GM23338 (cell line): ENCODE data around the gene C9orf85. TPM values are rescaled to one million over a fixed set of nuclear protein-coding genes. Genes with fewer than 3 reads are reported as not detected.

Experiments used
- ATAC-seq: fragments of 200-7000 bp; cut with Tn5 transposase; 3 replicates; pipeline ENCODE4 v1.9.1; 2020
- DNase-seq: peaks from one replicate; pipeline ENCODE4 v3.0.0-alpha.2; 2015; ENCODE audit warnings: low spot score
- H2AFZ ChIP-seq: fragments of 200-600 bp; sonication (generic); 2 replicates; pipeline ENCODE4 v1.8.0; 2016; ENCODE audit warnings: antibody characterized with exemption, mild to moderate bottlenecking, moderate library complexity
- H3F3A ChIP-seq: fragments of 200-600 bp; sonication (generic); replicated peaks from 2 replicates; pipeline ENCODE4 v1.8.0; 2017; ENCODE audit warnings: antibody characterized with exemption, mixed run types, low read depth
- H3K27ac ChIP-seq: fragments of 200-600 bp; sonication (generic); 2 replicates; pipeline ENCODE4 v1.6.1; 2016; ENCODE audit warnings: low read depth
- H3K27me3 ChIP-seq: fragments of 200-600 bp; sonication (generic); 2 replicates; pipeline ENCODE4 v1.8.0; 2016; ENCODE audit warnings: mild to moderate bottlenecking, mixed run types, moderate library complexity; ENCODE audit not compliant: insufficient read depth
- H3K36me3 ChIP-seq: fragments of 200-600 bp; sonication (generic); 2 replicates; pipeline ENCODE4 v1.8.0; 2016; ENCODE audit warnings: mild to moderate bottlenecking; ENCODE audit not compliant: insufficient read depth
- H3K4me1 ChIP-seq: fragments of 200-600 bp; sonication (generic); 2 replicates; pipeline ENCODE4 v1.8.0; 2016; ENCODE audit warnings: mild to moderate bottlenecking, moderate library complexity; ENCODE audit not compliant: insufficient read depth
- H3K4me2 ChIP-seq: fragments of 200-600 bp; sonication (generic); 2 replicates; pipeline ENCODE4 v1.7.1; 2017; ENCODE audit warnings: mixed run types
- H3K4me3 ChIP-seq: fragments of 200-600 bp; sonication (generic); 2 replicates; pipeline ENCODE4 v1.6.1; 2016; ENCODE audit warnings: mixed run types
- H3K79me2 ChIP-seq: fragments of 200-600 bp; sonication (generic); replicated peaks from 2 replicates; pipeline ENCODE4 v1.8.0; 2017; ENCODE audit warnings: mild to moderate bottlenecking; ENCODE audit not compliant: insufficient read depth
- H3K9me2 ChIP-seq: fragments of 200-600 bp; sonication (generic); 2 replicates; pipeline ENCODE4 v1.8.0; 2017; ENCODE audit not compliant: insufficient read depth
- H4K20me1 ChIP-seq: fragments of 200-600 bp; sonication (generic); replicated peaks from 2 replicates; pipeline ENCODE4 v1.8.0; 2017; ENCODE audit warnings: mild to moderate bottlenecking; ENCODE audit not compliant: insufficient read depth
- H3K27ac Mint-ChIP-seq: 2 replicates; pipeline ENCODE4 v1.8.0; 2020; ENCODE audit warnings: inconsistent platforms, mild to moderate bottlenecking, moderate library complexity, mixed read lengths
- H3K27me3 Mint-ChIP-seq: 3 replicates; pipeline ENCODE4 v1.8.0; 2022; ENCODE audit warnings: low read depth, mild to moderate bottlenecking, moderate library complexity, mixed read lengths, inconsistent platforms; ENCODE audit not compliant: insufficient read depth, poor library complexity
- H3K36me3 Mint-ChIP-seq: 3 replicates; pipeline ENCODE4 v1.8.0; 2021; ENCODE audit warnings: low read depth, mild to moderate bottlenecking, inconsistent platforms, moderate library complexity, mixed read lengths
- H3K4me1 Mint-ChIP-seq: 3 replicates; pipeline ENCODE4 v1.8.0; 2020; ENCODE audit warnings: mild to moderate bottlenecking, inconsistent platforms, mixed read lengths
- H3K4me3 Mint-ChIP-seq: 3 replicates; pipeline ENCODE4 v1.8.0; 2021; ENCODE audit warnings: moderate library complexity, mild to moderate bottlenecking, inconsistent platforms, mixed read lengths
- H3K9me3 Mint-ChIP-seq: 3 replicates; pipeline ENCODE4 v1.8.0; 2020; ENCODE audit warnings: moderate library complexity, mild to moderate bottlenecking, inconsistent platforms, mixed read lengths
- CREB1 ChIP-seq: fragments of 250-450 bp; sonication (Bioruptor Pico); IDR thresholded peaks from 2 replicates; pipeline ENCODE4 v1.5.0; 2020; ENCODE audit warnings: low read depth, mild to moderate bottlenecking, moderate library complexity
- CTCF ChIP-seq, 2 experiments: fragments of 200-600 bp in 1 of 2; sonication (generic) in 1 of 2; conservative IDR thresholded peaks; 2 replicates each; pipeline versions ENCODE4 v1.5.1 to v1.6.1; 2016 to 2017; ENCODE audit warnings: antibody characterized with exemption in 2 of 2, low read depth in 2 of 2, mild to moderate bottlenecking in 2 of 2, moderate library complexity in 1 of 2
- EZH2 ChIP-seq: fragments of 200-600 bp; sonication (generic); IDR thresholded peaks from one replicate; pipeline ENCODE4 v1.8.0; 2017; ENCODE audit warnings: antibody characterized with exemption, mild to moderate bottlenecking, low read depth; ENCODE audit not compliant: unreplicated experiment
- STAT1 ChIP-seq: IDR thresholded peaks from one replicate; pipeline ENCODE4 v1.6.1; 2016; ENCODE audit warnings: antibody characterized with exemption; ENCODE audit not compliant: unreplicated experiment
- polyA plus RNA-seq: library from polyadenylated mRNA; unstranded; fragments of >200 nt; fragmentation: Nextera tagmentation; extraction: Ambion mirVana; gene quantifications from 2 replicates; pipeline ENCODE4 v1.2.1, GENCODE V29; 2016
- total RNA-seq: library from RNA; depleted of rRNA; stranded (reverse); fragments of >200 nt; shearing (Covaris generic); gene quantifications from 2 replicates; pipeline ENCODE4 v1.2.3, GENCODE V29; 2014
- TF ChIP-seq, protein P1 (sequence below): fragments of 250-450 bp; sonication (Bioruptor Pico); IDR thresholded peaks from 2 replicates; pipeline ENCODE4 v1.5.0; 2020; ENCODE audit warnings: mild to moderate bottlenecking, moderate library complexity
- TF ChIP-seq, protein P2 (sequence below): IDR thresholded peaks from 2 replicates; pipeline ENCODE4 v1.6.1; 2016; ENCODE audit warnings: antibody characterized with exemption

C9orf85 gene
- total and polyA plus RNA-seq, 2 experiments from 2014 or later = 10.3 to 20.8 TPM

DNA sequence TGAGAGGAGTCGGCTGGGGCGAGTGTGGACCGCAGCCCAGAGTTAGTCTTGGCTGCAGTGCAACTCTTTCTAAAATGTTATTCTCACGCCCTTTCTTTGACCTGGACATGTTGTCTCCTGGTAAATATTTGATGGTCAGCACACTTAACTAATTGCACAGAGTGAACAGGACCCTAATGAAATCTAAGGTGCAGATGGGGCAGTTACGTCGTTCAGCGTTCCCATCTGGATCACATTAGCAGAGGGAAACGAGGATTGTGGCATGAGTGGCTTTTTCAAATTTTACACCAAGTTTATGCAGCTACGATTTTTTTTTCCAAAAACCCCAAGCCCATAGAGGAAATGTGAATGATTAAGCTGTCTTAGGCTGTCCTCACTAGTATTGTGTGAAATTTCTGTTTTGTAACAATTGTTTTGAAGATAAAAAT is 483 bp downstream of the C9orf85 start (continued):
- TF ChIP-seq, protein P1, sequence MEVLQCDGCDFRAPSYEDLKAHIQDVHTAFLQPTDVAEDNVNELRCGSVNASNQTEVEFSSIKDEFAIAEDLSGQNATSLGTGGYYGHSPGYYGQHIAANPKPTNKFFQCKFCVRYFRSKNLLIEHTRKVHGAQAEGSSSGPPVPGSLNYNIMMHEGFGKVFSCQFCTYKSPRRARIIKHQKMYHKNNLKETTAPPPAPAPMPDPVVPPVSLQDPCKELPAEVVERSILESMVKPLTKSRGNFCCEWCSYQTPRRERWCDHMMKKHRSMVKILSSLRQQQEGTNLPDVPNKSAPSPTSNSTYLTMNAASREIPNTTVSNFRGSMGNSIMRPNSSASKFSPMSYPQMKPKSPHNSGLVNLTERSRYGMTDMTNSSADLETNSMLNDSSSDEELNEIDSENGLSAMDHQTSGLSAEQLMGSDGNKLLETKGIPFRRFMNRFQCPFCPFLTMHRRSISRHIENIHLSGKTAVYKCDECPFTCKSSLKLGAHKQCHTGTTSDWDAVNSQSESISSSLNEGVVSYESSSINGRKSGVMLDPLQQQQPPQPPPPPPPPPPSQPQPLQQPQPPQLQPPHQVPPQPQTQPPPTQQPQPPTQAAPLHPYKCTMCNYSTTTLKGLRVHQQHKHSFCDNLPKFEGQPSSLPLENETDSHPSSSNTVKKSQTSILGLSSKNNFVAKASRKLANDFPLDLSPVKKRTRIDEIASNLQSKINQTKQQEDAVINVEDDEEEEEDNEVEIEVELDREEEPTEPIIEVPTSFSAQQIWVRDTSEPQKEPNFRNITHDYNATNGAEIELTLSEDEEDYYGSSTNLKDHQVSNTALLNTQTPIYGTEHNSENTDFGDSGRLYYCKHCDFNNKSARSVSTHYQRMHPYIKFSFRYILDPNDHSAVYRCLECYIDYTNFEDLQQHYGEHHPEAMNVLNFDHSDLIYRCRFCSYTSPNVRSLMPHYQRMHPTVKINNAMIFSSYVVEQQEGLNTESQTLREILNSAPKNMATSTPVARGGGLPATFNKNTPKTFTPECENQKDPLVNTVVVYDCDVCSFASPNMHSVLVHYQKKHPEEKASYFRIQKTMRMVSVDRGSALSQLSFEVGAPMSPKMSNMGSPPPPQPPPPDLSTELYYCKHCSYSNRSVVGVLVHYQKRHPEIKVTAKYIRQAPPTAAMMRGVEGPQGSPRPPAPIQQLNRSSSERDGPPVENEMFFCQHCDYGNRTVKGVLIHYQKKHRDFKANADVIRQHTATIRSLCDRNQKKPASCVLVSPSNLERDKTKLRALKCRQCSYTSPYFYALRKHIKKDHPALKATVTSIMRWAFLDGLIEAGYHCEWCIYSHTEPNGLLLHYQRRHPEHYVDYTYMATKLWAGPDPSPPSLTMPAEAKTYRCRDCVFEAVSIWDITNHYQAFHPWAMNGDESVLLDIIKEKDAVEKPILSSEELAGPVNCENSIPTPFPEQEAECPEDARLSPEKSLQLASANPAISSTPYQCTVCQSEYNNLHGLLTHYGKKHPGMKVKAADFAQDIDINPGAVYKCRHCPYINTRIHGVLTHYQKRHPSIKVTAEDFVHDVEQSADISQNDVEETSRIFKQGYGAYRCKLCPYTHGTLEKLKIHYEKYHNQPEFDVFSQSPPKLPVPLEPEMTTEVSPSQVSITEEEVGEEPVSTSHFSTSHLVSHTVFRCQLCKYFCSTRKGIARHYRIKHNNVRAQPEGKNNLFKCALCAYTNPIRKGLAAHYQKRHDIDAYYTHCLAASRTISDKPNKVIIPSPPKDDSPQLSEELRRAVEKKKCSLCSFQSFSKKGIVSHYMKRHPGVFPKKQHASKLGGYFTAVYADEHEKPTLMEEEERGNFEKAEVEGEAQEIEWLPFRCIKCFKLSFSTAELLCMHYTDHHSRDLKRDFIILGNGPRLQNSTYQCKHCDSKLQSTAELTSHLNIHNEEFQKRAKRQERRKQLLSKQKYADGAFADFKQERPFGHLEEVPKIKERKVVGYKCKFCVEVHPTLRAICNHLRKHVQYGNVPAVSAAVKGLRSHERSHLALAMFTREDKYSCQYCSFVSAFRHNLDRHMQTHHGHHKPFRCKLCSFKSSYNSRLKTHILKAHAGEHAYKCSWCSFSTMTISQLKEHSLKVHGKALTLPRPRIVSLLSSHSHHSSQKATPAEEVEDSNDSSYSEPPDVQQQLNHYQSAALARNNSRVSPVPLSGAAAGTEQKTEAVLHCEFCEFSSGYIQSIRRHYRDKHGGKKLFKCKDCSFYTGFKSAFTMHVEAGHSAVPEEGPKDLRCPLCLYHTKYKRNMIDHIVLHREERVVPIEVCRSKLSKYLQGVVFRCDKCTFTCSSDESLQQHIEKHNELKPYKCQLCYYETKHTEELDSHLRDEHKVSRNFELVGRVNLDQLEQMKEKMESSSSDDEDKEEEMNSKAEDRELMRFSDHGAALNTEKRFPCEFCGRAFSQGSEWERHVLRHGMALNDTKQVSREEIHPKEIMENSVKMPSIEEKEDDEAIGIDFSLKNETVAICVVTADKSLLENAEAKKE (CRISPR knock-in tag) = no peak
- TF ChIP-seq CREB1 (CRISPR knock-in tag) = no peak

DNA sequence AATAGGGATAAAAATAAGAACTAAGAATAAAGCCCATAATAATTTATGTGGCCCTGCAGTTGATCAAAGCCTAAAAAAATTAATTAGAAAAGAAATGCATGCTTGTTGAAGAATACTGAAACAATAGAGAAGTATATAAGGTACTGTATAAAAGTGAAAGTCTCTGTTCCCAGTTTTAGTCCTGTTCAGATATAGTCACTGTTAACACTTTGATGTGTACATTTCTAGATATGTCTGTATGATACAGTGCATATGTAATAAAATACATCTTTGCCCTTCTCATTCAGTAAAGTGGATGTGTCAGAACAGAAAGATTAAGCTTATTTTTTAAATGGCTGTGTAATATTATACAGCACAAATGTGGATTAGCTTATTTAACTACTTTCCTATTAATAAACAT is 4.1 kb downstream of the C9orf85 start:
- H3K4me3 Mint-ChIP-seq = no peak overlapping the region
- TF ChIP-seq EZH2 (no peak), CTCF (conservative IDR thresholded peaks at IDR 0.05; ENCODE audit: low read depth in 2 of 2) (no peak), STAT1 (no peak)
- TF ChIP-seq, protein P2, sequence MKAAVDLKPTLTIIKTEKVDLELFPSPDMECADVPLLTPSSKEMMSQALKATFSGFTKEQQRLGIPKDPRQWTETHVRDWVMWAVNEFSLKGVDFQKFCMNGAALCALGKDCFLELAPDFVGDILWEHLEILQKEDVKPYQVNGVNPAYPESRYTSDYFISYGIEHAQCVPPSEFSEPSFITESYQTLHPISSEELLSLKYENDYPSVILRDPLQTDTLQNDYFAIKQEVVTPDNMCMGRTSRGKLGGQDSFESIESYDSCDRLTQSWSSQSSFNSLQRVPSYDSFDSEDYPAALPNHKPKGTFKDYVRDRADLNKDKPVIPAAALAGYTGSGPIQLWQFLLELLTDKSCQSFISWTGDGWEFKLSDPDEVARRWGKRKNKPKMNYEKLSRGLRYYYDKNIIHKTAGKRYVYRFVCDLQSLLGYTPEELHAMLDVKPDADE = no peak
- TF ChIP-seq, protein P1 (CRISPR knock-in tag) = no peak

More for the DNA sequence above, 4.1 kb downstream of the C9orf85 start:
- H3K27ac Mint-ChIP-seq = no peak overlapping the region
- Histone ChIP-seq H3K4me1 (peaks cover 34% of the 10 kb centered on the region), H3K9me2 (0 out of 2 replicates have a peak, but pooled peaks cover 3% of the 10 kb centered on the region), H3K4me3 (no peak overlapping the region), H3K27ac (no peak overlapping the region), H3K27me3 (no peaks in the 10 kb centered on the region), H2AFZ (no peak overlapping the region), H3K36me3 (peaks cover 4% of the 10 kb centered on the region; the same call in 1 of the 2 replicates), H4K20me1 (0 out of 2 replicates have a peak, but pooled peaks cover 3% of the 10 kb centered on the region), H3K4me2 (no peak overlapping the region), H3K79me2 (peaks cover 89% of the 10 kb centered on the region), H3F3A (peaks cover 7% of the 10 kb centered on the region)
- H3K4me1 Mint-ChIP-seq = peaks cover 36% of the 10 kb centered on the region
- H3K27me3 Mint-ChIP-seq = peaks cover 12% of the 10 kb centered on the region
- peaks cover 40% of the 10 kb centered on the region for H3K36me3 Mint-ChIP-seq
- DNase-seq (no peak), ATAC-seq (no peak)
- H3K9me3 Mint-ChIP-seq = peaks cover 29% of the 10 kb centered on the region
